IMR-90 (cell line): Measurements from ENCODE around the gene RNASE7. TPM values are rescaled to one million over a fixed set of nuclear protein-coding genes. Genes with fewer than 3 reads are reported as not detected.
A peak's percentile ranks its signal among the peaks of the same experiment; 100 is the strongest.

Experiments
- ATAC-seq: fragments of 200-7000 bp; cut with Tn5 transposase; 2 replicates; pipeline ENCODE4 v1.9.1; 2020; ENCODE audit warnings: low read depth, mild to moderate bottlenecking, moderate library complexity
- BruUV-seq: library from RNA; stranded (reverse); fragments of 400-500 nt; replicated peaks from 2 replicates; lab custom pipeline; 2021; lab: Mats Ljungman, UMichigan
- CTCF ChIA-PET: fragments of 300-600 bp; formaldehyde crosslinking; extraction: SDS; loops from one replicate; lab custom pipeline; 2021; ENCODE audit warnings: antibody characterized with exemption; lab: Yijun Ruan, JAX
- POLR2A ChIA-PET: fragments of 300-600 bp; sonication (Branson Sonifier 250); formaldehyde crosslinking; loops from one replicate; lab custom pipeline; 2022; ENCODE audit warnings: antibody characterized with exemption; ENCODE audit not compliant: unreplicated experiment; lab: Charles Lee
- DNase-seq: peaks from one replicate; pipeline ENCODE4 v3.0.0; 2013
- H2AFZ ChIP-seq: replicated peaks from 2 replicates; pipeline ENCODE3; 2013; ENCODE audit warnings: low read length, mild to moderate bottlenecking; ENCODE audit not compliant: poor library complexity
- H2AK5ac ChIP-seq: 2 replicates; pipeline ENCODE4 v1.6.1; 2013; ENCODE audit warnings: low read depth, low read length, inconsistent platforms
- H2AK9ac ChIP-seq: replicated peaks from 2 replicates; pipeline ENCODE3; 2013; ENCODE audit warnings: mild to moderate bottlenecking, low read depth, low read length, moderate library complexity; ENCODE audit not compliant: poor library complexity
- H2BK120ac ChIP-seq: 2 replicates; pipeline ENCODE4 v1.6.1; 2013; ENCODE audit warnings: low read depth, low read length, inconsistent platforms
- H2BK15ac ChIP-seq: 3 replicates; pipeline ENCODE4 v1.6.1; 2013; ENCODE audit warnings: low read depth, low read length, inconsistent platforms
- H2BK20ac ChIP-seq: 2 replicates; pipeline ENCODE4 v1.6.1; 2013; ENCODE audit warnings: low read depth, mild to moderate bottlenecking, inconsistent platforms, low read length, moderate library complexity
- H2BK5ac ChIP-seq: 2 replicates; pipeline ENCODE4 v1.6.1; 2013; ENCODE audit warnings: mild to moderate bottlenecking, low read depth, low read length, inconsistent platforms; ENCODE audit not compliant: poor library complexity, severe bottlenecking
- H3K14ac ChIP-seq: replicated peaks from 2 replicates; pipeline ENCODE4 v1.6.1; 2013; ENCODE audit warnings: low read depth, low read length, inconsistent platforms
- H3K18ac ChIP-seq: 2 replicates; pipeline ENCODE4 v1.6.1; 2013; ENCODE audit warnings: low read depth, low read length, control low read depth
- H3K23ac ChIP-seq: 2 replicates; pipeline ENCODE4 v1.6.1; 2013; ENCODE audit warnings: low read depth, low read length, inconsistent platforms
- H3K27ac ChIP-seq: 2 replicates; pipeline ENCODE4 v1.5.1; 2013; ENCODE audit warnings: mild to moderate bottlenecking, control low read depth, low read length; ENCODE audit not compliant: insufficient read depth
- H3K27me3 ChIP-seq: 2 replicates; pipeline ENCODE4 v1.6.1; 2013; ENCODE audit warnings: low read length; ENCODE audit not compliant: control insufficient read depth, insufficient read depth
- H3K36me3 ChIP-seq: 2 replicates; pipeline ENCODE4 v1.6.1; 2013; ENCODE audit warnings: low read length, mixed read lengths; ENCODE audit not compliant: control insufficient read depth, insufficient read depth
- H3K4ac ChIP-seq: 2 replicates; pipeline ENCODE4 v1.6.1; 2013; ENCODE audit warnings: low read depth, low read length, inconsistent platforms
- H3K4me1 ChIP-seq: 2 replicates; pipeline ENCODE4 v1.6.1; 2013; ENCODE audit warnings: low read length, mixed read lengths; ENCODE audit not compliant: control insufficient read depth, insufficient read depth
- H3K4me2 ChIP-seq: 2 replicates; pipeline ENCODE4 v1.6.1; 2013; ENCODE audit warnings: low read depth, mild to moderate bottlenecking, control low read depth, low read length, moderate library complexity
- H3K4me3 ChIP-seq: 2 replicates; pipeline ENCODE4 v1.5.1; 2013; ENCODE audit warnings: low read depth, mild to moderate bottlenecking, control low read depth, low read length, moderate library complexity; ENCODE audit not compliant: insufficient read depth
- H3K56ac ChIP-seq: 2 replicates; pipeline ENCODE4 v1.6.1; 2013; ENCODE audit warnings: low read length, inconsistent platforms; ENCODE audit not compliant: insufficient read depth; ENCODE audit errors: extremely low read depth
- H3K79me1 ChIP-seq, 2 experiments: 2 replicates each; pipeline ENCODE4 v1.6.1; 2013; ENCODE audit warnings: low read length in 2 of 2, inconsistent platforms in 1 of 2, low read depth in 1 of 2
- H3K9ac ChIP-seq: 2 replicates; pipeline ENCODE4 v1.6.1; 2013; ENCODE audit warnings: low read depth, low read length, control low read depth
- H3K9me1 ChIP-seq: 2 replicates; pipeline ENCODE4 v1.6.1; 2013; ENCODE audit warnings: low read length, inconsistent platforms; ENCODE audit not compliant: insufficient read depth
- H3K9me3 ChIP-seq: 2 replicates; pipeline ENCODE4 v1.6.1; 2013; ENCODE audit warnings: low read length; ENCODE audit not compliant: control insufficient read depth, insufficient read depth
- H4K20me1 ChIP-seq: 2 replicates; pipeline ENCODE4 v1.6.1; 2013; ENCODE audit warnings: low read length, inconsistent platforms; ENCODE audit not compliant: insufficient read depth
- H4K5ac ChIP-seq: 2 replicates; pipeline ENCODE4 v1.6.1; 2013; ENCODE audit warnings: mild to moderate bottlenecking, low read depth, low read length, control low read depth
- H4K8ac ChIP-seq, 2 experiments: 2 replicates each; pipeline ENCODE4 v1.6.1; 2013; ENCODE audit warnings: low read depth in 2 of 2, low read length in 2 of 2, control low read depth in 1 of 2, inconsistent platforms in 1 of 2
- H4K91ac ChIP-seq: 2 replicates; pipeline ENCODE4 v1.6.1; 2013; ENCODE audit warnings: low read depth, low read length, inconsistent platforms; ENCODE audit not compliant: insufficient read depth
- BHLHE40 ChIP-seq: fragments of 150-350 bp; IDR thresholded peaks from 2 replicates; pipeline ENCODE4 v1.6.1; 2016; ENCODE audit warnings: mild to moderate bottlenecking, low read depth, low read length
- CEBPB ChIP-seq: IDR thresholded peaks from 2 replicates; pipeline ENCODE4 v1.6.1; 2012; ENCODE audit warnings: low read depth, low read length, improper control_type of control experiment
- CHD1 ChIP-seq: IDR thresholded peaks from 2 replicates; pipeline ENCODE4 v1.6.1; 2012; ENCODE audit warnings: low read depth, low read length, improper control_type of control experiment
- ELK1 ChIP-seq: fragments of 150-350 bp; IDR thresholded peaks from 2 replicates; pipeline ENCODE4 v1.6.1; 2016; ENCODE audit warnings: low read depth, mild to moderate bottlenecking, low read length, moderate library complexity, borderline replicate concordance
- FOS ChIP-seq: fragments of 150-350 bp; IDR thresholded peaks from 2 replicates; pipeline ENCODE4 v1.6.1; 2016; ENCODE audit warnings: low read depth, low read length
- MAFK ChIP-seq: IDR thresholded peaks from 2 replicates; pipeline ENCODE4 v1.6.1; 2012; ENCODE audit warnings: low read depth, low read length, improper control_type of control experiment
- MAZ ChIP-seq: IDR thresholded peaks from 2 replicates; pipeline ENCODE4 v1.6.1; 2012; ENCODE audit warnings: low read depth, mild to moderate bottlenecking, low read length, improper control_type of control experiment, moderate library complexity, borderline replicate concordance
- MXI1 ChIP-seq: IDR thresholded peaks from 2 replicates; pipeline ENCODE4 v1.6.1; 2012; ENCODE audit warnings: low read depth, mild to moderate bottlenecking, low read length, moderate library complexity, borderline replicate concordance
- NFE2L2 ChIP-seq: fragments of 150-350 bp; IDR thresholded peaks from 2 replicates; pipeline ENCODE4 v1.6.1; 2016; ENCODE audit warnings: low read depth, mild to moderate bottlenecking, low read length
- POLR2A ChIP-seq: IDR thresholded peaks from 2 replicates; pipeline ENCODE4 v1.6.1; 2012; ENCODE audit warnings: mild to moderate bottlenecking, low read depth, low read length
- RAD21 ChIP-seq: IDR thresholded peaks from 2 replicates; pipeline ENCODE4 v1.6.1; 2012; ENCODE audit warnings: low read length, improper control_type of control experiment
- RCOR1 ChIP-seq: IDR thresholded peaks from 2 replicates; pipeline ENCODE4 v1.6.1; 2012; ENCODE audit warnings: mild to moderate bottlenecking, low read length, improper control_type of control experiment; ENCODE audit not compliant: insufficient replicate concordance
- RFX5 ChIP-seq: IDR thresholded peaks from 2 replicates; pipeline ENCODE4 v1.8.0; 2012; ENCODE audit warnings: low read depth, mild to moderate bottlenecking, low read length, moderate library complexity
- SMC3 ChIP-seq: fragments of 150-350 bp; IDR thresholded peaks from 2 replicates; pipeline ENCODE4 v1.6.1; 2016; ENCODE audit warnings: low read depth, mild to moderate bottlenecking, antibody characterized with exemption, low read length, moderate library complexity
- USF2 ChIP-seq: fragments of 150-350 bp; IDR thresholded peaks from 2 replicates; pipeline ENCODE4 v1.6.1; 2017; ENCODE audit warnings: mild to moderate bottlenecking, antibody characterized with exemption, low read length, low read depth
- WGBS, 2 experiments: methylation state at CpG; one replicate each; pipeline versions ENCODE4 v1.1.5 to v1.1.7; 2013; ENCODE audit warnings: missing lambda C conversion rate in 2 of 2; ENCODE audit not compliant: insufficient read length in 1 of 2; ENCODE audit errors: extremely low coverage in 2 of 2; 5-methylcytosine and 5-hydroxymethylcytosine counted together
- dilution Hi-C: fragments of 300-500 bp; cut with HindIII; formaldehyde crosslinking; loops from one replicate; pipeline ENCODE4 v1.14.3; 2018; ENCODE audit warnings: low sequenced_read_pairs; ENCODE audit not compliant: unreplicated experiment
- in situ Hi-C: fragments of 300-500 bp; cut with MboI; formaldehyde crosslinking; loops from 3 replicates; pipeline ENCODE4 v1.14.3; 2019; ENCODE audit warnings: low sequenced_read_pairs, inconsistent platforms, mixed read lengths
- intact Hi-C: fragments of 100-400 bp; cut with micrococcal nuclease; formaldehyde crosslinking; loops from 2 replicates; pipeline ENCODE4 v1.10.0; 2022
- polyA plus RNA-seq, 3 experiments: library from polyadenylated mRNA; depleted of rRNA; stranded (reverse); fragments of >200 nt; gene quantifications; 2 replicates each; pipeline ENCODE4 v1.2.3, GENCODE V29; 2012; ENCODE audit warnings: low replicate concordance in 1 of 3
- total RNA-seq: library from RNA; depleted of rRNA; stranded (reverse); fragments of >200 nt; gene quantifications from 2 replicates; pipeline ENCODE4 v1.2.3, GENCODE V29; 2012
- TF ChIP-seq, protein P1 (sequence below): conservative IDR thresholded peaks from 2 replicates; pipeline ENCODE4 v1.5.1; 2012; ENCODE audit warnings: mild to moderate bottlenecking, low read depth, low read length, improper control_type of control experiment

The RNASE7 gene
- total and polyA plus RNA-seq, 2 of the 4 experiments (the other 2 are of a cell fraction): not detected

- no peak overlapping the region for H3K4me3 ChIP-seq
- H3K9me1 ChIP-seq: peaks cover 7% of the 10 kb centered on the region
- dilution Hi-C loops (no loop called here), intact Hi-C loops (no loop called here), in situ Hi-C loops (loop anchor here (25.0 kb wide), 2 partner anchors 622 to 747 kb away; partner anchors contain the start of genes APEX1, CCNB1IP1, OSGEP and PARP2)
- DNase-seq (no peak), ATAC-seq (no peak)
- peak overlapping the region; percentile 38 for H2BK5ac ChIP-seq
- H3K4me1 ChIP-seq: peaks cover 26% of the 10 kb centered on the region
- peaks cover 66% of the 10 kb centered on the region for H3K36me3 ChIP-seq
- H3K4ac ChIP-seq: 0 out of 2 replicates have a peak overlapping the region, but pooled peaks have one; percentile 20
- peak overlapping the region; percentile 47 for H2AK9ac ChIP-seq
- 0 out of 2 replicates have a peak overlapping the region, but pooled peaks have one; percentile 16 for H2BK20ac ChIP-seq
- TF ChIP-seq, protein P1, sequence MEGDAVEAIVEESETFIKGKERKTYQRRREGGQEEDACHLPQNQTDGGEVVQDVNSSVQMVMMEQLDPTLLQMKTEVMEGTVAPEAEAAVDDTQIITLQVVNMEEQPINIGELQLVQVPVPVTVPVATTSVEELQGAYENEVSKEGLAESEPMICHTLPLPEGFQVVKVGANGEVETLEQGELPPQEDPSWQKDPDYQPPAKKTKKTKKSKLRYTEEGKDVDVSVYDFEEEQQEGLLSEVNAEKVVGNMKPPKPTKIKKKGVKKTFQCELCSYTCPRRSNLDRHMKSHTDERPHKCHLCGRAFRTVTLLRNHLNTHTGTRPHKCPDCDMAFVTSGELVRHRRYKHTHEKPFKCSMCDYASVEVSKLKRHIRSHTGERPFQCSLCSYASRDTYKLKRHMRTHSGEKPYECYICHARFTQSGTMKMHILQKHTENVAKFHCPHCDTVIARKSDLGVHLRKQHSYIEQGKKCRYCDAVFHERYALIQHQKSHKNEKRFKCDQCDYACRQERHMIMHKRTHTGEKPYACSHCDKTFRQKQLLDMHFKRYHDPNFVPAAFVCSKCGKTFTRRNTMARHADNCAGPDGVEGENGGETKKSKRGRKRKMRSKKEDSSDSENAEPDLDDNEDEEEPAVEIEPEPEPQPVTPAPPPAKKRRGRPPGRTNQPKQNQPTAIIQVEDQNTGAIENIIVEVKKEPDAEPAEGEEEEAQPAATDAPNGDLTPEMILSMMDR: no peak
- TF ChIP-seq CEBPB (no peak), BHLHE40 (no peak), RFX5 (no peak), NFE2L2 (no peak), CHD1 (no peak), MXI1 (no peak), MAZ (no peak), USF2 (no peak), FOS (no peak), ELK1 (no peak), RAD21 (no peak), SMC3 (no peak), MAFK (no peak), RCOR1 (no peak), POLR2A (no peak)
- no peak overlapping the region for H3K9ac ChIP-seq
- H3K14ac ChIP-seq: no peak overlapping the region
- H3K4me2 ChIP-seq: no peak overlapping the region
- no CpG with 5 or more reads among the region's 2 CpGs for WGBS, 2 experiments
- ChIA-PET POLR2A (interaction anchor here (0.5 to 1.2 kb wide), 2 partner anchors 10 to 13 kb away, joined by 3 read pairs; no protein-coding TSS in a partner anchor), CTCF (interaction anchor here (0.9 to 1.0 kb wide), 2 partner anchors 13 to 16 kb away, joined by 4 to 7 read pairs; no protein-coding TSS in a partner anchor)
- H4K20me1 ChIP-seq: peaks cover 6% of the 10 kb centered on the region
- H2AFZ ChIP-seq: no peak overlapping the region
- H3K23ac ChIP-seq: no peak overlapping the region
- peaks cover 0 to 14% of the 10 kb centered on the region in 2 experiments; a peak in 2 of 4 replicates for H3K79me1 ChIP-seq
- no peak overlapping the region for H4K5ac ChIP-seq
- H3K27me3 ChIP-seq: no peaks in the 10 kb centered on the region
- peak overlapping the region; percentile 12; the same call in 1 of the 2 replicates for H2BK120ac ChIP-seq
- H4K8ac ChIP-seq: 0 out of 4 replicates have a peak overlapping the region, but pooled peaks of 1 of the 2 experiments have one; percentile 22
- no peak overlapping the region for H4K91ac ChIP-seq
- H3K27ac ChIP-seq: no peak overlapping the region
- peak overlapping the region; percentile 58; the same call in 1 of the 2 replicates for H2AK5ac ChIP-seq
- BruUV-seq: no TSS peak
- no peak overlapping the region; the same call in 2 of the 3 replicates for H2BK15ac ChIP-seq
- no peak overlapping the region for H3K18ac ChIP-seq
- H3K9me3 ChIP-seq: no peaks in the 10 kb centered on the region
- no peak overlapping the region for H3K56ac ChIP-seq
Observed at GRCh38 chr14:21084396-21084795, 42.2 kb downstream of the RNASE7 start.
